RWPE1 (cell line): Measurements from ENCODE around the gene MBP.

Experiments used
- CTCF ChIA-PET: fragments of 350-600 bp; sonication (Branson Sonifier 250); formaldehyde crosslinking; extraction: SDS; loops from one replicate; lab custom pipeline; 2021; lab: Yijun Ruan, JAX
- POLR2A ChIA-PET: fragments of 400-600 bp; formaldehyde crosslinking; extraction: SDS; loops from one replicate; lab custom pipeline; 2020; ENCODE audit warnings: antibody characterized with exemption; ENCODE audit not compliant: low non-redundant PET; lab: Yijun Ruan, JAX
- DNase-seq: peaks from one replicate; pipeline ENCODE4 v3.0.0; 2012; ENCODE audit warnings: low spot score
- H3K27ac ChIP-seq: fragments of 450-650 bp; 2 replicates; pipeline ENCODE4 v1.5.1; 2017
- CTCF ChIP-seq: fragments of 450-650 bp; conservative IDR thresholded peaks from 2 replicates; pipeline ENCODE4 v1.5.1; 2017; ENCODE audit warnings: low read depth, mild to moderate bottlenecking

Gene MBP

GRCh38 chr18:76988031-76988826, 144.4 kb downstream of the MBP start:
- ChIA-PET CTCF (no interaction called here), POLR2A (no interaction called here)
- no peak for DNase-seq
- H3K27ac ChIP-seq: no peak overlapping the region
- no peak for TF ChIP-seq CTCF

GRCh38 chr18:76986406-76986805, 146.2 kb downstream of the MBP start:
- ChIA-PET CTCF (no interaction called here), POLR2A (no interaction called here)
- no peak overlapping the region for H3K27ac ChIP-seq
- DNase-seq: no peak
- no peak for TF ChIP-seq CTCF

GRCh38 chr18:76985951-76986236, 146.7 kb downstream of the MBP start:
- DNase-seq: no peak
- no peak for TF ChIP-seq CTCF
- CTCF ChIA-PET: no interaction called here
- POLR2A ChIA-PET: no interaction called here
- no peak overlapping the region for H3K27ac ChIP-seq

GRCh38 chr18:76985156-76985950, 147.2 kb downstream of the MBP start:
- no peak overlapping the region for H3K27ac ChIP-seq
- DNase-seq: no peak
- ChIA-PET CTCF (no interaction called here), POLR2A (no interaction called here)
- TF ChIP-seq CTCF: no peak

- POLR2A ChIA-PET: no interaction called here
- CTCF ChIA-PET: interaction anchor here (0.7 to 2.3 kb wide), 3 partner anchors 16 to 271 kb away, joined by 3 to 11 read pairs (median 3); no protein-coding TSS in a partner anchor
- DNase-seq: no peak
- no peak overlapping the region for H3K27ac ChIP-seq
- no peak for TF ChIP-seq CTCF
These were observed 148.1 kb downstream of the MBP start for GRCh38 chr18:76984193-76985155.

GRCh38 chr18:76983613-76984051, 149.0 kb downstream of the MBP start:
- TF ChIP-seq CTCF: peak; percentile 68
- DNase-seq: no peak
- H3K27ac ChIP-seq: no peak overlapping the region
- CTCF ChIA-PET: interaction anchor here (0.6 to 2.3 kb wide), 6 partner anchors 12 to 228 kb away, joined by 3 to 11 read pairs (median 3); no protein-coding TSS in a partner anchor
- POLR2A ChIA-PET: no interaction called here
